Right hindlimb (tissue), 1 donor: ENCODE data around the gene CMSS1.

ENCODE experiments used
- DNase-seq: peaks from one replicate; pipeline ENCODE4 v3.0.0-alpha.2; 2018

Gene CMSS1

GRCh38 chr3:99909714-99910495 lies 92.2 kb downstream of the CMSS1 start:
- no peak for DNase-seq

- DNase-seq: no peak
Measured at GRCh38 chr3:99910752-99911290, 93.2 kb downstream of the CMSS1 start.

GRCh38 chr3:99911433-99911832 lies 93.8 kb downstream of the CMSS1 start:
- no peak for DNase-seq

GRCh38 chr3:99915906-99916432 lies 98.3 kb downstream of the CMSS1 start:
- DNase-seq: no peak

GRCh38 chr3:99918715-99919114 lies 101.1 kb downstream of the CMSS1 start:
- no peak for DNase-seq

- DNase-seq: no peak
Measured at GRCh38 chr3:99919694-99920093, 102.0 kb downstream of the CMSS1 start.

GRCh38 chr3:99920481-99921376 lies 103.1 kb downstream of the CMSS1 start:
- peak; percentile 82 for DNase-seq

GRCh38 chr3:99921377-99921695 lies 103.7 kb downstream of the CMSS1 start:
- DNase-seq: no peak

- DNase-seq: no peak
Measured at GRCh38 chr3:99921986-99922385, 104.3 kb downstream of the CMSS1 start.

GRCh38 chr3:99923873-99924272 lies 106.2 kb downstream of the CMSS1 start:
- DNase-seq: no peak

GRCh38 chr3:99925584-99926230 lies 108.0 kb downstream of the CMSS1 start:
- DNase-seq: no peak

GRCh38 chr3:99927671-99928457 lies 110.2 kb downstream of the CMSS1 start:
- DNase-seq: no peak

- DNase-seq: peak; percentile 46
Measured at GRCh38 chr3:99928771-99929744, 111.4 kb downstream of the CMSS1 start.

GRCh38 chr3:99929745-99930139 lies 112.1 kb downstream of the CMSS1 start:
- peak; percentile 83 for DNase-seq

- no peak for DNase-seq
Measured at GRCh38 chr3:99931059-99931458, 113.4 kb downstream of the CMSS1 start.

GRCh38 chr3:99933971-99934750 lies 116.5 kb downstream of the CMSS1 start:
- DNase-seq: no peak

GRCh38 chr3:99934975-99935797 lies 117.5 kb downstream of the CMSS1 start:
- peak; percentile 61 for DNase-seq

GRCh38 chr3:99938270-99938911 lies 120.7 kb downstream of the CMSS1 start:
- DNase-seq: no peak

GRCh38 chr3:99939876-99940275 lies 122.2 kb downstream of the CMSS1 start:
- no peak for DNase-seq
